ENCODE measurements around the gene ENO2. TPM values are rescaled to one million over a fixed set of nuclear protein-coding genes. Genes with fewer than 3 reads are reported as not detected.
A peak's percentile ranks its signal among the peaks of the same experiment; 100 is the strongest.

ENO2 gene
- total and polyA plus RNA-seq, 2 donors (not counting 1 experiment from before 2014, with no cell fraction given) = 20.3 to 43.0 TPM

DNA sequence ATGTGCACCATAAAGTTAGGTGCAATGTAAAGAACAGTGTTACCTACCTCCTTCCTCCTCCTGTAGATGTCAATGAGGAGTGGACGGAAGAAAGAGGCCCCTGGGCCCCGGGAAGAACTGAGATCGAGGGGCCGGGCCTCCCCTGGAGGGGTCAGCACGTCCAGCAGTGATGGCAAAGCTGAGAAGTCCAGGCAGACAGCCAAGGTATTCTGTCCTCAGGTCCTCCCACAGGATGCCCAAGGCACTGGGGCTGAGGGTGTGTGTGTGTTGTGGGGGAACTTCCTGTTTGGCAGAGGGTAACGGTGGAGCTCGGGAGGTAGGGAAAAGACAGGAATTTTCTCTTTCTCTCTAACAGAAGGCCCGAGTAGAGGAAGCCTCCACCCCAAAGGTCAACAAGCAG is 19.7 kb downstream of the ENO2 start:
- H3K79me2 ChIP-seq (ENCODE audit: control insufficient read depth, insufficient read depth, low read length) = peaks cover 44% of the 10 kb centered on the region
- peak; percentile 51 to 67 for DNase-seq (ENCODE audit: low read depth in 2 of 2)
- peaks cover 15% of the 10 kb centered on the region for H3K4me1 ChIP-seq (ENCODE audit: control insufficient read depth, extremely low read depth, insufficient read depth, low read length)
- TF ChIP-seq EZH2 (IDR thresholded peaks at IDR 0.05; ENCODE audit: low read length, missing control alignments) (no peak), CTCF (conservative IDR thresholded peaks at IDR 0.05 in 1 of 2, IDR thresholded peaks at IDR 0.05 in 1 of 2; ENCODE audit: low read depth in 1 of 2, low read length in 2 of 2) (no peak)
- H3K27me3 ChIP-seq (ENCODE audit: control insufficient read depth, insufficient read depth, low read length) = no peaks in the 10 kb centered on the region
- no peak overlapping the region for H2AFZ ChIP-seq (ENCODE audit: low read length)
- H3K4me3 ChIP-seq (replicated peaks in 1 of 4; ENCODE audit: control extremely low read depth in 1 of 4, insufficient read depth in 1 of 4, low read depth in 3 of 4, low read length in 4 of 4) = no peak overlapping the region
- peaks cover 21% of the 10 kb centered on the region for H3K36me3 ChIP-seq (ENCODE audit: control insufficient read depth, insufficient read depth, low read length)
- no peak overlapping the region for H3K9ac ChIP-seq (ENCODE audit: insufficient read depth, low read length)
- H4K20me1 ChIP-seq (ENCODE audit: control insufficient read depth, extremely low read depth, insufficient read depth, low read length) = no peaks in the 10 kb centered on the region
- no peaks in the 10 kb centered on the region for H3K9me3 ChIP-seq (ENCODE audit: control insufficient read depth, insufficient read depth, low read depth, low read length)
- no peak overlapping the region for H3K4me2 ChIP-seq (ENCODE audit: extremely low read depth, insufficient read depth, low read length)
- peak overlapping the region; percentile 4 for H3K27ac ChIP-seq (ENCODE audit: insufficient read depth, low read length)

- H3K36me3 ChIP-seq (ENCODE audit: control insufficient read depth, insufficient read depth, low read length) = peaks cover 28% of the 10 kb centered on the region
- no peaks in the 10 kb centered on the region for H3K9me3 ChIP-seq (ENCODE audit: control insufficient read depth, insufficient read depth, low read depth, low read length)
- no peaks in the 10 kb centered on the region for H4K20me1 ChIP-seq (ENCODE audit: control insufficient read depth, extremely low read depth, insufficient read depth, low read length)
- no peaks in the 10 kb centered on the region for H3K27me3 ChIP-seq (ENCODE audit: control insufficient read depth, insufficient read depth, low read length)
- no peak overlapping the region for H3K4me3 ChIP-seq (replicated peaks in 1 of 4; ENCODE audit: control extremely low read depth in 1 of 4, insufficient read depth in 1 of 4, low read depth in 3 of 4, low read length in 4 of 4)
- no peak overlapping the region for H2AFZ ChIP-seq (ENCODE audit: low read length)
- no peak overlapping the region for H3K4me2 ChIP-seq (ENCODE audit: extremely low read depth, insufficient read depth, low read length)
- no peak for TF ChIP-seq EZH2 (IDR thresholded peaks at IDR 0.05; ENCODE audit: low read length, missing control alignments)
- TF ChIP-seq CTCF (conservative IDR thresholded peaks at IDR 0.05 in 1 of 2, IDR thresholded peaks at IDR 0.05 in 1 of 2; ENCODE audit: low read depth in 1 of 2, low read length in 2 of 2) = no peak
- H3K9ac ChIP-seq (ENCODE audit: insufficient read depth, low read length) = no peak overlapping the region
- H3K79me2 ChIP-seq (ENCODE audit: control insufficient read depth, insufficient read depth, low read length) = peaks cover 31% of the 10 kb centered on the region
- peaks cover 12% of the 10 kb centered on the region for H3K4me1 ChIP-seq (ENCODE audit: control insufficient read depth, extremely low read depth, insufficient read depth, low read length)
- no peak for DNase-seq (ENCODE audit: low read depth in 2 of 2)
- H3K27ac ChIP-seq (ENCODE audit: insufficient read depth, low read length) = peak overlapping the region; percentile 7
These were observed 21.2 kb downstream of the ENO2 start for GRCh38 chr12:6935371-6936193.

GRCh38 chr12:6936194-6936635 is 21.8 kb downstream of the ENO2 start:
- H3K9ac ChIP-seq (ENCODE audit: insufficient read depth, low read length) = no peak overlapping the region
- peaks cover 32% of the 10 kb centered on the region for H3K36me3 ChIP-seq (ENCODE audit: control insufficient read depth, insufficient read depth, low read length)
- no peaks in the 10 kb centered on the region for H4K20me1 ChIP-seq (ENCODE audit: control insufficient read depth, extremely low read depth, insufficient read depth, low read length)
- no peak overlapping the region for H2AFZ ChIP-seq (ENCODE audit: low read length)
- H3K9me3 ChIP-seq (ENCODE audit: control insufficient read depth, insufficient read depth, low read depth, low read length) = no peaks in the 10 kb centered on the region
- H3K4me3 ChIP-seq (replicated peaks in 1 of 4; ENCODE audit: control extremely low read depth in 1 of 4, insufficient read depth in 1 of 4, low read depth in 3 of 4, low read length in 4 of 4) = no peak overlapping the region
- TF ChIP-seq CTCF (conservative IDR thresholded peaks at IDR 0.05 in 1 of 2, IDR thresholded peaks at IDR 0.05 in 1 of 2; ENCODE audit: low read depth in 1 of 2, low read length in 2 of 2) = no peak
- TF ChIP-seq EZH2 (IDR thresholded peaks at IDR 0.05; ENCODE audit: low read length, missing control alignments) = no peak
- H3K27me3 ChIP-seq (ENCODE audit: control insufficient read depth, insufficient read depth, low read length) = no peaks in the 10 kb centered on the region
- H3K79me2 ChIP-seq (ENCODE audit: control insufficient read depth, insufficient read depth, low read length) = peaks cover 25% of the 10 kb centered on the region
- H3K4me1 ChIP-seq (ENCODE audit: control insufficient read depth, extremely low read depth, insufficient read depth, low read length) = peaks cover 12% of the 10 kb centered on the region
- DNase-seq (ENCODE audit: low read depth in 2 of 2) = no peak
- H3K27ac ChIP-seq (ENCODE audit: insufficient read depth, low read length) = no peak overlapping the region
- H3K4me2 ChIP-seq (ENCODE audit: extremely low read depth, insufficient read depth, low read length) = no peak overlapping the region

All from fibroblast of lung (primary cell).